NCI-H187 (cell line): ENCODE data around the gene GJD3.

Source experiments
- DNase-seq, 2 experiments: peaks; one replicate each; lab custom pipeline; 2025; lab: John Stamatoyannopoulos, UW

Gene GJD3

DNA sequence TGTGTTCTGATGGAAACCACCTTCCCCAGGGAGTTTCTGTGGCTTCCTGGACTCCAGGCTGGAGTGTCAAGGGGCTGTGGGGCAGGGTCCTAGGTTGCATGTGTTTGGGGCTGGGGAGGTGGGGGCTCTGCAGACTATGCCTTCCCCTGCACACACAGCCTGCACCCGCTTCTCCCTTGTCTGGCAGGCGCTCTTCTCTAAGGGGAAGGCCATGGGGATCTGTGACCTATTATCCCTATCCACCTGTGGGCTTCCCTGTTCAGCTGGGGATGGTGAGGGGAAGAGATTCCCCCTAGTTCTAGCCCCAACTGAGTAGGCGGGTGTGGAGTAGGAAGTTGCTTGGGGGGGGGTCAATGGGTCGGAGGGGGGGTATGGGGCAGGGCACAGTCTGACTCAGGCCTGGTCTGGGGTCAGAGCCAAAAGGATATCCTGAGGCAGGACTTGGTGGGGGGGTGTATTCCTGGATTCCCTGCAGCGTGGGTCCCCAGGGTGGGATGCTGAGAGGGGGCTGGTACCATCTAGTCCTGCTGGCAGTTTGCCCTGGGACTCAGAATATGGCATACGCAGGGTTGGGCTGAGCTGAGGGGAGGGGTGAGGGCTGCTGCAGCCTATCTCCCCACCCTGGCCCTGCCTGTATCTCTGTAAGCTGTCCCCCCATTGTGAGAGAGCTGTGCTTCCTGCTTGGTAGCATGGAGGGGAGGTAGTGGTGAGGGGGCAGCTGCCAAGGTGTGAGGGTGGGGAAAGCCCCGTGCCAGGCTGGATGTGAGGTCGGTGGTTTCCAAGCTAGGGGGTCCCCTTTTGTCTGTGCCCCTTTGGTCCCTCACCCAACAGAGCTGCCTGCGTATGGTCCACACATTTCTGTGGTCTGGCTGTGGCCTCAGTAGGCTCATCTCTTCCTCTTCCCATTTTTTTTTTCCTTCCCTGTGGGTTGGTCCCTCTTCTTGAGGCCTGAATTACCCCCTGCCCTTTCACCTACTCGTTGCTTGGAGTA is 40.9 kb downstream of the GJD3 start:
- no peak for DNase-seq

- DNase-seq: no peak
Observed at GRCh38 chr17:40322358-40323315, 41.9 kb downstream of the GJD3 start.

GRCh38 chr17:40321961-40322357 is 42.6 kb downstream of the GJD3 start:
- no peak for DNase-seq

- DNase-seq: no peak
Observed at GRCh38 chr17:40321524-40321929, 43.0 kb downstream of the GJD3 start.

GRCh38 chr17:40320756-40321523 is 43.6 kb downstream of the GJD3 start:
- no peak for DNase-seq

GRCh38 chr17:40319651-40320540 is 44.6 kb downstream of the GJD3 start:
- no peak for DNase-seq

GRCh38 chr17:40318830-40319391 is 45.6 kb downstream of the GJD3 start:
- no peak for DNase-seq

- DNase-seq: peak; percentile 88 to 91
Observed at GRCh38 chr17:40317880-40318829, 46.4 kb downstream of the GJD3 start.

- DNase-seq: no peak
Observed at GRCh38 chr17:40317345-40317873, 47.1 kb downstream of the GJD3 start.

- DNase-seq: no peak
Observed at GRCh38 chr17:40316571-40317344, 47.8 kb downstream of the GJD3 start.

DNA sequence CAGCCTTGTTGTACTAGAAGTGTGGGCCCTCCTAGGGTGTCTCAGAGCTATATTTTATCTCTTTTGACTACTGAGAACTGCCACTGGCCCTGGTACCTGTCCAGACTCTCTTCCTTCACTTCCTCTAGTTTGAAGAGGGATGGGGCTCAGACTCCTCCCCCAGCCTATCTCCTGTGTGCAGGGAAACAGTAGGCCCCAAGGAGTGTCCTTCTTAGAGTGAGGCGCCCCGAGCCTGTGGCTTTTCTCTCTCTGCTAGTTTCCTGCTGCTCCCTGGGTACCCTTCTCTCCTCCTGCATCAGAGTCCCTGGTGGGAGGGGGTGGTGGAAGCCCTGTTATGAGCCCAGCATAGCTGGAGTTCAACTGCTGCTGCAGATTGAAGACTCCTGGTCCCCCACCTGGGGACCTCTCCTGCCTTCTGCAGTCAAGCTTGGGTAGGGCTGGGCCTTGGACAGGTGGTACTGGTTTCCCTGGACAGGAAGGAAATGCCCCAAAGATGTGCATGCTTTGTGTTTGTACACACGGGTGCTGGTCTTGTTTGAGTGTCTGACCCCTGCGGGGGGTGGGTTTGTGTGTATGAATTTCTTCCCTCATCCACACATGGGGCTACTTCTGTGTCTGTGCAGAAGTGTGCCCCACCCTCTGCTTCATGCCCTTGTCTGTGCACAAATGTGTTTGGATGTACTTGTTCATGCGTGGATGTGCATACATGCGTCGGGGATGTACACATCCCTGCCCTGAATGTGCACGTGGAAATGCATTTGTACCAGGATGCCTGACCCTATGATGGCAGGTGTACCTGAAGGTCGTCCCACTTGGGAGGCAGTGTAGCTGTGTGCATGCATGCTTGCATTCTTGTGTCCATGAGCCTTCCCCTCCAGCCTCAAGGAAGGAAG is 48.6 kb downstream of the GJD3 start:
- DNase-seq: no peak

DNA sequence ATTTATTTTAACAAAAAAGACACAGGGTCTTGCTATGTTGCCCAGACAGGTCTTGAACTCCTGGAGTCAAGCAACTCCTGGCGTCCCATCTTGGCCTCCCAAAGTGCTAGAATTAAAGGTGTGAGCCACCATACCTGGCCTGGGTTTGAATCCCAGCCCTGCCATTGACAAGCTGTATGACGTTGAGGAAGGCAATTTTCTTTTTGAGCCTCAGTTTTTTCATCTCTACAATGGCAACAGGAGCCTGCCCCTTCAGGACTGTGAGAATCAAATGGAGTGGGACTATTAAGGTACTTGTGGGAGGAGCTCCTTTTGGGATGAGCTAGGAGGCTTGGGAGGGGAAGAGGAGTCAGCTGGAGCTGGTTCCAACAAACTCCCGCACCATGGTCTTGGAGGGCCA is 49.3 kb downstream of the GJD3 start:
- no peak for DNase-seq

DNA sequence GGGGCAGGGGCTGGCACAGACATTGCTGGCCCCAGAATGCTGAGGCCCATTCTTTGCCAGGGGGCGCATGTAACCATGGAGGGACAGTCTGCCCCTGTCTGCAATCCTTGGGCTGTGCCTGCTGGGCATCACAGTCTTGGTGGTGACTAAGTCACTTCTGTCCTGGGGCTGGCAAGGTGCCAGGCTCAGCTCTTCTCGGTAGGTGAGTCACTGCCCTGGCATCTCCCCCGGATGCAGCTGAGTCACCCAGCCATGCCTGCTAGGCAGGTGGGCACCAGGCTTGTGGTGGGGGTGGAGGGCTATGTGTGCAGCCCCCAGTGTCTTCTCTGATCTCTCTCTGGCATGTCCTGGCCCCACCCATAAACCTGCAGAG is 50.0 kb downstream of the GJD3 start:
- no peak for DNase-seq

- no peak for DNase-seq
Observed at GRCh38 chr17:40313668-40314583, 50.6 kb downstream of the GJD3 start.
